Ishikawa (cell line): ENCODE measurements around the gene QSOX2.

Experiments
- CEBPB ChIP-seq: IDR thresholded peaks from 2 replicates; pipeline ENCODE4 v1.6.1; 2012
- CREB1 ChIP-seq: IDR thresholded peaks from 2 replicates; pipeline ENCODE4 v1.6.1; 2012; ENCODE audit warnings: low read depth
- EGR1 ChIP-seq: IDR thresholded peaks from 2 replicates; pipeline ENCODE4 v1.6.1; 2012
- EP300 ChIP-seq: IDR thresholded peaks from 2 replicates; pipeline ENCODE4 v1.6.1; 2012; ENCODE audit warnings: borderline replicate concordance
- FOXM1 ChIP-seq: IDR thresholded peaks from 2 replicates; pipeline ENCODE4 v1.6.1; 2012; ENCODE audit warnings: low read depth, borderline replicate concordance
- MAX ChIP-seq: IDR thresholded peaks from 2 replicates; pipeline ENCODE4 v1.6.1; 2012
- NFIC ChIP-seq: IDR thresholded peaks from 2 replicates; pipeline ENCODE4 v1.6.1; 2012
- RAD21 ChIP-seq: IDR thresholded peaks from 2 replicates; pipeline ENCODE4 v1.6.1; 2012; ENCODE audit warnings: low read depth
- REST ChIP-seq: IDR thresholded peaks from 2 replicates; pipeline ENCODE4 v1.6.1; 2012; ENCODE audit warnings: low read depth, mild to moderate bottlenecking
- TAF1 ChIP-seq: IDR thresholded peaks from 2 replicates; pipeline ENCODE4 v1.6.1; 2012; ENCODE audit warnings: low read depth, mild to moderate bottlenecking
- TCF12 ChIP-seq: IDR thresholded peaks from 2 replicates; pipeline ENCODE4 v1.6.1; 2012; ENCODE audit warnings: low read depth
- TEAD4 ChIP-seq: IDR thresholded peaks from 2 replicates; pipeline ENCODE4 v1.6.1; 2012
- USF1 ChIP-seq: IDR thresholded peaks from 2 replicates; pipeline ENCODE4 v1.6.1; 2012
- YY1 ChIP-seq: IDR thresholded peaks from 2 replicates; pipeline ENCODE4 v1.6.1; 2012; ENCODE audit warnings: low read depth
- ZBTB7A ChIP-seq: IDR thresholded peaks from 2 replicates; pipeline ENCODE4 v1.6.1; 2012; ENCODE audit warnings: low read depth

Gene QSOX2

GRCh38 chr9:136219276-136219675, 26.3 kb downstream of the QSOX2 start:
- no peak for TF ChIP-seq RAD21
- no peak for TF ChIP-seq EP300
- TF ChIP-seq YY1: no peak
- TF ChIP-seq CEBPB: no peak
- no peak for TF ChIP-seq REST
- TF ChIP-seq USF1: no peak
- TF ChIP-seq ZBTB7A: no peak
- no peak for TF ChIP-seq TCF12
- no peak for TF ChIP-seq EGR1
- no peak for TF ChIP-seq TEAD4
- no peak for TF ChIP-seq CREB1
- no peak for TF ChIP-seq TAF1
- no peak for TF ChIP-seq MAX
- no peak for TF ChIP-seq NFIC

GRCh38 chr9:136218673-136219072, 26.9 kb downstream of the QSOX2 start:
- TF ChIP-seq MAX: no peak

GRCh38 chr9:136218271-136218670, 27.3 kb downstream of the QSOX2 start:
- TF ChIP-seq MAX: no peak
- TF ChIP-seq RAD21: no peak
- TF ChIP-seq ZBTB7A: no peak
- TF ChIP-seq NFIC: no peak
- TF ChIP-seq USF1: no peak

- TF ChIP-seq REST (no peak), TEAD4 (no peak), MAX (no peak), NFIC (no peak), RAD21 (no peak), CREB1 (no peak), EP300 (no peak), CEBPB (no peak), ZBTB7A (no peak), YY1 (no peak), FOXM1 (no peak), USF1 (no peak), TAF1 (no peak), TCF12 (no peak), EGR1 (no peak)
Observed at GRCh38 chr9:136216541-136217244, 28.9 kb downstream of the QSOX2 start.

- TF ChIP-seq CEBPB: no peak
- TF ChIP-seq EGR1: no peak
- TF ChIP-seq TAF1: no peak
- no peak for TF ChIP-seq EP300
- TF ChIP-seq MAX: no peak
- no peak for TF ChIP-seq TEAD4
- TF ChIP-seq TCF12: no peak
Observed at GRCh38 chr9:136213733-136214132, 31.9 kb downstream of the QSOX2 start.
